Measurements from ENCODE around the gene FUT6.

The FUT6 gene

GRCh38 chr19:5790559-5791520 lies 48.7 kb downstream of the FUT6 start, which contains the start of gene DUS3L:
Gene DUS3L, minus strand, starts transcription at chr19:5791163. Its CDS starts 22 bp downstream, at chr19:5791141.
- peak within 1 kb of the TSS; percentile 97 for H3K4me3 ChIP-seq (ENCODE audit: low read depth, low read length)
- DNase-seq (ENCODE audit: low read depth), result peak; percentile 100
- no peak for TF ChIP-seq CTCF (conservative IDR thresholded peaks at IDR 0.05; ENCODE audit: low read depth, low read length)

GRCh38 chr19:5789886-5790558 lies 49.5 kb downstream of the FUT6 start:
- no peak for TF ChIP-seq CTCF (conservative IDR thresholded peaks at IDR 0.05; ENCODE audit: low read depth, low read length)
- DNase-seq (ENCODE audit: low read depth), result no peak
- peak overlapping the region; percentile 97 for H3K4me3 ChIP-seq (ENCODE audit: low read depth, low read length)

GRCh38 chr19:5789351-5789761 lies 50.1 kb downstream of the FUT6 start:
- no peak for DNase-seq (ENCODE audit: low read depth)
- no peak overlapping the region for H3K4me3 ChIP-seq (ENCODE audit: low read depth, low read length)
- TF ChIP-seq CTCF (conservative IDR thresholded peaks at IDR 0.05; ENCODE audit: low read depth, low read length), result no peak

- H3K4me3 ChIP-seq (ENCODE audit: low read depth, low read length), result no peak overlapping the region
- no peak for DNase-seq (ENCODE audit: low read depth)
- no peak for TF ChIP-seq CTCF (conservative IDR thresholded peaks at IDR 0.05; ENCODE audit: low read depth, low read length)
Observed at GRCh38 chr19:5788422-5788821, 51.1 kb downstream of the FUT6 start.

- TF ChIP-seq CTCF (conservative IDR thresholded peaks at IDR 0.05; ENCODE audit: low read depth, low read length), result no peak
- no peak for DNase-seq (ENCODE audit: low read depth)
- no peak overlapping the region for H3K4me3 ChIP-seq (ENCODE audit: low read depth, low read length)
Observed at GRCh38 chr19:5787409-5788182, 51.9 kb downstream of the FUT6 start.

GRCh38 chr19:5786593-5787408 lies 52.7 kb downstream of the FUT6 start:
- no peak overlapping the region for H3K4me3 ChIP-seq (ENCODE audit: low read depth, low read length)
- no peak for TF ChIP-seq CTCF (conservative IDR thresholded peaks at IDR 0.05; ENCODE audit: low read depth, low read length)
- no peak for DNase-seq (ENCODE audit: low read depth)
